GM10266 (cell line): ENCODE measurements around the gene UBR2.
"Not testable (repeated sequence)": the region's sequence is repeated elsewhere in the genome, so short reads cannot be mapped to it uniquely, and the experiment has no call there.

ENCODE experiments used
- DNase-seq: peaks from one replicate; pipeline ENCODE4 v3.0.0; 2012; ENCODE audit errors: extremely low spot score
- CTCF ChIP-seq: IDR thresholded peaks from 2 replicates; pipeline ENCODE4 v1.5.1; 2012; ENCODE audit warnings: mild to moderate bottlenecking, low read depth; ENCODE audit not compliant: control insufficient read depth, insufficient read depth; ENCODE audit errors: missing control alignments

UBR2 gene

GRCh38 chr6:42694586-42694985 is 130.8 kb downstream of the UBR2 start:
- no peak for DNase-seq
- no peak for TF ChIP-seq CTCF

- no peak for TF ChIP-seq CTCF
- DNase-seq = no peak
These were observed 132.9 kb downstream of the UBR2 start for GRCh38 chr6:42696526-42697267.

- TF ChIP-seq CTCF = no peak
- DNase-seq = no peak
These were observed 133.4 kb downstream of the UBR2 start for GRCh38 chr6:42697268-42697655.

GRCh38 chr6:42698217-42698616 is 134.4 kb downstream of the UBR2 start:
- TF ChIP-seq CTCF = no peak
- DNase-seq = no peak

- no peak for TF ChIP-seq CTCF
- no peak for DNase-seq
These were observed 138.4 kb downstream of the UBR2 start for GRCh38 chr6:42702200-42702599.

GRCh38 chr6:42702786-42703185 is 139.0 kb downstream of the UBR2 start:
- DNase-seq = not testable (repeated sequence)

- TF ChIP-seq CTCF = no peak
- DNase-seq = no peak
These were observed 140.6 kb downstream of the UBR2 start for GRCh38 chr6:42704251-42704936.
